ENCODE results near the gene ZBTB20.

Gene ZBTB20

DNA sequence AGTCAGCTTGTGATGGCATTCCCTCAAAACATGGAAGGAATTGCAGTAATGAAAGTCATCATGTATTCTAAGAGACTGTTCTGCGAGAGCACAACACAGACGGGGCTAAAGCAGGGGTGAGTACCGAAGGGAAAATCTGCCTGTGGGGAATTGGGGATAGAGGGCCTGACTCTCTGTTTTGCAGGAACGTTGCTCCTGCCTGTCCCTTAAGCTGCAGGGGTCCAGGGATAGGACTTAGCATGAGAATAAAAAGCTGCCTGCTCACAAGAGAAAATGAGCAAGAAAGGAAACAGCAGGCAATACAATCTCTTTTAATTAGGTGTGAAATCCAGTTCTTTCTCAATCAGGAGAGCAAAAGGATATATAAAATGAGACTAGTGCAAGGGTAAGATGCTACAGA is 791.0 kb downstream of the ZBTB20 start:
- Histone ChIP-seq H3K27ac (replicated peaks) (no peak overlapping the region), H3K4me3 (replicated peaks; ENCODE audit: insufficient read depth, low read length) (no peak overlapping the region), H3K27me3 (ENCODE audit: insufficient read depth, poor library complexity, severe bottlenecking) (peaks cover 9% of the 10 kb centered on the region)
- TF ChIP-seq REST (IDR thresholded peaks at IDR 0.05; ENCODE audit: insufficient replicate concordance, low read depth) (no peak), GABPA (IDR thresholded peaks at IDR 0.05; ENCODE audit: low read depth) (no peak), CTCF (IDR thresholded peaks at IDR 0.05; ENCODE audit: insufficient read depth, low read length) (no peak), POLR2AphosphoS5 (IDR thresholded peaks at IDR 0.05; ENCODE audit: low read depth) (no peak)
- no peak for DNase-seq (ENCODE audit: low read depth in 1 of 2, low spot score in 1 of 2)

GRCh38 chr3:114355653-114356052 is 791.4 kb downstream of the ZBTB20 start:
- no peak for TF ChIP-seq SPI1 (IDR thresholded peaks at IDR 0.05; ENCODE audit: borderline replicate concordance, low read depth)
- TF ChIP-seq GABPA (IDR thresholded peaks at IDR 0.05; ENCODE audit: low read depth): no peak
- no peak for TF ChIP-seq CTCF (IDR thresholded peaks at IDR 0.05; ENCODE audit: insufficient read depth, low read length)
- no peak for TF ChIP-seq REST (IDR thresholded peaks at IDR 0.05; ENCODE audit: insufficient replicate concordance, low read depth)
- TF ChIP-seq POLR2AphosphoS5 (IDR thresholded peaks at IDR 0.05; ENCODE audit: low read depth): no peak
- H3K27me3 ChIP-seq (ENCODE audit: insufficient read depth, poor library complexity, severe bottlenecking): peaks cover 9% of the 10 kb centered on the region
- no peak overlapping the region for H3K27ac ChIP-seq (replicated peaks)

DNA sequence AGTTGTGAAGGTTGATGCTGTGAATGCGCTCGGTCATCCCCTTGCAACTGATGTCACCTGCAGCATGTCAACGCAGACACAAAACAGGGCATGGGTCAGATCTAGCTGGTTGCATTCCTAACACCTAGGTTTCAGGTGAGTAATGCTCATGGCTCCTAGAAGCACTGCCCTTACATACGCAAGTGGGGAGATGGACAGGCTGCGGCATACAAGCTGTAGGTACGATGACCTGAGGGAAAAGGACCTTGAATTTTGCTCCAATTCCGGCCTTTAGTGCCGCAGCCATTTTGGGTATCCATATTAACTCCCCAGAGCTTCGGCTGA is 795.3 kb downstream of the ZBTB20 start:
- DNase-seq (ENCODE audit: low read depth in 1 of 2, low spot score in 1 of 2): no peak
- TF ChIP-seq POLR2AphosphoS5 (IDR thresholded peaks at IDR 0.05; ENCODE audit: low read depth) (no peak), GABPA (IDR thresholded peaks at IDR 0.05; ENCODE audit: low read depth) (no peak), REST (IDR thresholded peaks at IDR 0.05; ENCODE audit: insufficient replicate concordance, low read depth) (no peak), CTCF (IDR thresholded peaks at IDR 0.05; ENCODE audit: insufficient read depth, low read length) (no peak), SPI1 (IDR thresholded peaks at IDR 0.05; ENCODE audit: borderline replicate concordance, low read depth) (no peak)

More at GRCh38 chr3:114355653-114356052, 791.4 kb downstream of the ZBTB20 start:
- no peak for DNase-seq (ENCODE audit: low read depth in 1 of 2, low spot score in 1 of 2)
- no peak overlapping the region for H3K4me3 ChIP-seq (replicated peaks; ENCODE audit: insufficient read depth, low read length)

More for the DNA sequence above, 795.3 kb downstream of the ZBTB20 start:
- Histone ChIP-seq H3K27me3 (ENCODE audit: insufficient read depth, poor library complexity, severe bottlenecking) (peaks cover 2% of the 10 kb centered on the region), H3K27ac (replicated peaks) (no peak overlapping the region), H3K4me3 (replicated peaks; ENCODE audit: insufficient read depth, low read length) (no peak overlapping the region)
